Right lobe of liver (tissue), 6 donors: ENCODE data around the gene FHIT. TPM values are rescaled to one million over a fixed set of nuclear protein-coding genes. Genes with fewer than 3 reads are reported as not detected.

Experiments
- ATAC-seq, 4 donors: fragments of 200-7000 bp; cut with Tn5 transposase; one replicate each; pipeline ENCODE4 v1.9.1; 2020; ENCODE audit warnings: mild to moderate bottlenecking in 4 of 4, moderate library complexity in 4 of 4
- DNase-seq, 3 donors: peaks; one replicate each; pipeline ENCODE4 v3.0.0-alpha.2; 2020
- H3K27ac ChIP-seq, 3 donors: fragments of 200-600 bp; one replicate each; pipeline ENCODE4 v1.8.0; 2022
- H3K27me3 ChIP-seq, 2 donors: fragments of 200-600 bp; one replicate each; pipeline ENCODE4 v1.8.0; 2022
- H3K36me3 ChIP-seq, 4 donors: fragments of 200-600 bp; sonication (generic) in 1 of 4; one replicate each; pipeline versions ENCODE4 v1.5.1 to v1.8.0; 2017 to 2022; ENCODE audit warnings: control low read depth in 1 of 4
- H3K4me1 ChIP-seq, 4 donors: fragments of 200-600 bp; sonication (generic) in 1 of 4; one replicate each; pipeline versions ENCODE4 v1.5.1 to v1.8.0; 2017 to 2022; ENCODE audit warnings: control low read depth in 1 of 4
- H3K4me3 ChIP-seq, 3 donors: fragments of 200-600 bp; one replicate each; pipeline ENCODE4 v1.8.0; 2022
- H3K9me3 ChIP-seq, 4 donors: fragments of 200-600 bp; sonication (generic) in 1 of 4; one replicate each; pipeline versions ENCODE4 v1.5.1 to v1.8.0; 2017 to 2022; ENCODE audit warnings: control low read depth in 1 of 4
- CTCF ChIP-seq, 4 donors: fragments of 200-600 bp in 3 of 4; fragments of 450-650 bp in 1 of 4; IDR thresholded peaks; one replicate each; pipeline versions ENCODE4 v1.5.1 to v1.8.0; 2016 to 2022; ENCODE audit warnings: antibody characterized with exemption in 4 of 4, mild to moderate bottlenecking in 2 of 4
- POLR2A ChIP-seq: fragments of 450-650 bp; IDR thresholded peaks from one replicate; pipeline ENCODE4 v1.6.1; 2017; ENCODE audit warnings: antibody characterized with exemption, mild to moderate bottlenecking
- WGBS: methylation state at CpG from one replicate; pipeline ENCODE4 v1.1.6; 2018; ENCODE audit warnings: low coverage, low lambda C conversion rate; ENCODE audit not compliant: insufficient coverage; ENCODE audit errors: missing lambda C conversion rate; 5-methylcytosine and 5-hydroxymethylcytosine counted together
- intact Hi-C, 2 donors: fragments of 100-400 bp; cut with DNase I; formaldehyde crosslinking; loops; one replicate each; pipeline versions ENCODE4 v1.11.2 to v1.14.1; 2022
- total RNA-seq, 6 experiments: library from RNA; depleted of rRNA in 2 of 6; stranded (reverse); fragments of >200 nt in 2 of 6; fragmentation: NEBNext Ultra II Directional in 3 of 6; extraction: Animal tissue kit (Norgen Biotek cat#: 25700) in 3 of 6; gene quantifications; one replicate each; pipeline versions ENCODE4 v1.1.0 to v1.2.4, GENCODE V29; 2016 to 2023
- donor health status: DM: no; HTN: yes; CAD: no.
- donor health status: DM: no; HTN: no; CAD: no.
- donor health status: DM: no; HTN: no; CAD: no.
- donor health status: DM: no; HTN: yes; CAD: no.
- donor health status: DM: no; HTN: yes; CAD: no.

FHIT gene
- total RNA-seq, 6 experiments from 2014 or later: 6.6 to 11.2 (median 8.0) TPM

- 76% methylated on average over 4 of the region's 4 CpGs for WGBS
- no peaks in the 10 kb centered on the region for H3K36me3 ChIP-seq
- H3K27ac ChIP-seq: no peak overlapping the region
- no peak overlapping the region for H3K4me3 ChIP-seq
- intact Hi-C loops: no loop called here
- H3K9me3 ChIP-seq: no peaks in the 10 kb centered on the region
- DNase-seq: no peak
- H3K27me3 ChIP-seq: no peaks in the 10 kb centered on the region
- H3K4me1 ChIP-seq: no peaks in the 10 kb centered on the region
- TF ChIP-seq POLR2A (no peak), CTCF (IDR thresholded peaks at IDR 0.05) (no peak)
- no peak for ATAC-seq
These were observed 1097.8 kb downstream of the FHIT start for GRCh38 chr3:60153221-60153999.

- Histone ChIP-seq H3K36me3 (no peaks in the 10 kb centered on the region), H3K4me1 (no peaks in the 10 kb centered on the region), H3K4me3 (no peak overlapping the region), H3K9me3 (no peaks in the 10 kb centered on the region), H3K27ac (no peak overlapping the region), H3K27me3 (no peaks in the 10 kb centered on the region)
- ATAC-seq (no peak), DNase-seq (no peak)
- 95% methylated on average over 3 of the region's 3 CpGs for WGBS
- intact Hi-C loops: no loop called here
- no peak for TF ChIP-seq CTCF (IDR thresholded peaks at IDR 0.05)
- TF ChIP-seq POLR2A: no peak
These were observed 1101.8 kb downstream of the FHIT start for GRCh38 chr3:60149501-60149900.

GRCh38 chr3:60147249-60147950, 1103.9 kb downstream of the FHIT start:
- Histone ChIP-seq H3K36me3 (no peaks in the 10 kb centered on the region), H3K4me3 (no peak overlapping the region), H3K27ac (no peak overlapping the region), H3K9me3 (no peaks in the 10 kb centered on the region), H3K4me1 (no peaks in the 10 kb centered on the region), H3K27me3 (no peaks in the 10 kb centered on the region)
- TF ChIP-seq POLR2A: no peak
- TF ChIP-seq CTCF (IDR thresholded peaks at IDR 0.05): no peak
- DNase-seq (no peak), ATAC-seq (no peak)
- intact Hi-C loops: no loop called here
- 78% methylated on average over 14 of the region's 15 CpGs for WGBS

GRCh38 chr3:60146121-60146520, 1105.1 kb downstream of the FHIT start:
- Histone ChIP-seq H3K4me3 (no peak overlapping the region), H3K36me3 (no peaks in the 10 kb centered on the region), H3K27me3 (no peaks in the 10 kb centered on the region), H3K9me3 (no peaks in the 10 kb centered on the region), H3K27ac (no peak overlapping the region), H3K4me1 (no peaks in the 10 kb centered on the region)
- DNase-seq: no peak
- TF ChIP-seq POLR2A: no peak
- TF ChIP-seq CTCF (IDR thresholded peaks at IDR 0.05): no peak
- intact Hi-C loops: no loop called here
- 13% methylated on average over 1 of the region's 1 CpG for WGBS
- ATAC-seq: no peak
